PC-9 (cell line): Measurements from ENCODE around the gene ARMH1.

ENCODE experiments used
- EZH2 ChIP-seq: fragments of 200-600 bp; sonication (generic); IDR thresholded peaks from 2 replicates; pipeline ENCODE4 v1.8.0; 2017; ENCODE audit warnings: antibody characterized with exemption, low read depth
- TF ChIP-seq, protein P1 (sequence below): fragments of 200-600 bp; sonication (generic); conservative IDR thresholded peaks from 2 replicates; pipeline ENCODE4 v1.6.1; 2017; ENCODE audit warnings: mixed run types, antibody characterized with exemption, mild to moderate bottlenecking, moderate library complexity

DNA sequence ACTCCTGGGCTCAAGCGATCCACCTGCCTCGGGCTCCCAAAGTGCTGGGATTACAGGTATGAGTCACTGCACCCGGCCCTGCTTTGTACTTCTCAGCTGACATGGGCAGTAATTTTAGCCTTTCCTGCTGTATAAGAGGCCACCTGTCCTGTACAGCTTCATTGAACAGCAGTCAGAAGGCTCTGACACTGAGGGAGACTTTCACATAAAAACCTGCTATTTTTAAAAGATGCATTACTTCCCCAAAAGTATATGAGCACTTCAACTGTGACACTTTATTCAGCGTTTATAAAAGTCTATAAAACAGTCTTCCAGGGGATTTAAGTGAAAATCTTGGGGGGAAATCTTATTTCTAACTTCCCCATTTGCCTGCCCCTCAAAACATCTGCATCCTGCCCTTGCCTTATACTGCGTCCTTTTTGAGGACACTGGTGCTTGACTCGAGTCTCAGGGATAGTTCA lies 38.8 kb downstream of the ARMH1 start:
- TF ChIP-seq, protein P1, sequence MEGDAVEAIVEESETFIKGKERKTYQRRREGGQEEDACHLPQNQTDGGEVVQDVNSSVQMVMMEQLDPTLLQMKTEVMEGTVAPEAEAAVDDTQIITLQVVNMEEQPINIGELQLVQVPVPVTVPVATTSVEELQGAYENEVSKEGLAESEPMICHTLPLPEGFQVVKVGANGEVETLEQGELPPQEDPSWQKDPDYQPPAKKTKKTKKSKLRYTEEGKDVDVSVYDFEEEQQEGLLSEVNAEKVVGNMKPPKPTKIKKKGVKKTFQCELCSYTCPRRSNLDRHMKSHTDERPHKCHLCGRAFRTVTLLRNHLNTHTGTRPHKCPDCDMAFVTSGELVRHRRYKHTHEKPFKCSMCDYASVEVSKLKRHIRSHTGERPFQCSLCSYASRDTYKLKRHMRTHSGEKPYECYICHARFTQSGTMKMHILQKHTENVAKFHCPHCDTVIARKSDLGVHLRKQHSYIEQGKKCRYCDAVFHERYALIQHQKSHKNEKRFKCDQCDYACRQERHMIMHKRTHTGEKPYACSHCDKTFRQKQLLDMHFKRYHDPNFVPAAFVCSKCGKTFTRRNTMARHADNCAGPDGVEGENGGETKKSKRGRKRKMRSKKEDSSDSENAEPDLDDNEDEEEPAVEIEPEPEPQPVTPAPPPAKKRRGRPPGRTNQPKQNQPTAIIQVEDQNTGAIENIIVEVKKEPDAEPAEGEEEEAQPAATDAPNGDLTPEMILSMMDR, result no peak
- no peak for TF ChIP-seq EZH2
